Vagina (tissue), 2 donors: Measurements from ENCODE around the gene HOXA5. TPM values are rescaled to one million over a fixed set of nuclear protein-coding genes. Genes with fewer than 3 reads are reported as not detected.

Experiments
- DNase-seq, 2 donors: peaks; one replicate each; pipeline ENCODE4 v3.0.0-alpha.2; 2017; ENCODE audit errors: extremely low spot score in 2 of 2
- H3K27ac ChIP-seq: fragments of 200-600 bp; sonication (generic); one replicate; pipeline ENCODE4 v1.5.1; 2019
- H3K27me3 ChIP-seq: fragments of 200-600 bp; sonication (generic); one replicate; pipeline ENCODE4 v1.5.1; 2019
- H3K36me3 ChIP-seq, 2 donors: fragments of 200-600 bp; sonication (generic); one replicate each; pipeline ENCODE4 v1.5.1; 2017 to 2019
- H3K4me1 ChIP-seq: fragments of 200-600 bp; sonication (generic); one replicate; pipeline ENCODE4 v1.5.1; 2019
- H3K4me3 ChIP-seq, 2 donors: fragments of 200-600 bp; sonication (generic); 1 replicate in 1 of 2; 2 replicates in 1 of 2; pipeline ENCODE4 v1.5.1; 2016 to 2019
- H3K9me3 ChIP-seq: fragments of 200-600 bp; sonication (generic); one replicate; pipeline ENCODE4 v1.5.1; 2019
- CTCF ChIP-seq, 3 experiments: fragments of 450-650 bp in 2 of 3; fragments of 200-600 bp in 1 of 3; sonication (generic) in 1 of 3; IDR thresholded peaks; one replicate each; pipeline ENCODE4 v1.5.1; 2017 to 2019; ENCODE audit warnings: antibody characterized with exemption in 3 of 3, mild to moderate bottlenecking in 2 of 3, moderate library complexity in 2 of 3
- POLR2A ChIP-seq, 2 donors: fragments of 450-650 bp; IDR thresholded peaks; one replicate each; pipeline ENCODE4 v1.6.1; 2017; ENCODE audit warnings: antibody characterized with exemption in 2 of 2, mild to moderate bottlenecking in 2 of 2, moderate library complexity in 2 of 2
- POLR2AphosphoS5 ChIP-seq, 2 donors: sonication (generic); formaldehyde crosslinking; IDR thresholded peaks; one replicate each; pipeline ENCODE4 v1.9.0; 2017; ENCODE audit warnings: antibody characterized with exemption in 2 of 2, mild to moderate bottlenecking in 2 of 2, low read depth in 1 of 2; ENCODE audit not compliant: insufficient read depth in 1 of 2
- intact Hi-C: fragments of 100-400 bp; cut with DNase I; formaldehyde crosslinking; loops from one replicate; pipeline ENCODE4 v1.15.1; 2023
- total RNA-seq: library from RNA; depleted of rRNA; stranded (reverse); fragments of >200 nt; gene quantifications from one replicate; pipeline ENCODE4 v1.2.3, GENCODE V29; 2016

The HOXA5 gene
- total RNA-seq, 1 donor from 2014 or later = 6.1 TPM

- Histone ChIP-seq H3K9me3 (no peaks in the 10 kb centered on the region), H3K27me3 (no peaks in the 10 kb centered on the region), H3K36me3 (peaks cover 0 to 4% of the 10 kb centered on the region in 2 donors), H3K4me3 (no peak overlapping the region), H3K27ac (no peak overlapping the region), H3K4me1 (peaks cover 4% of the 10 kb centered on the region)
- no peak for DNase-seq
- intact Hi-C loops = no loop called here
- no peak for TF ChIP-seq CTCF (IDR thresholded peaks at IDR 0.05)
- no peak for TF ChIP-seq POLR2A (IDR thresholded peaks at IDR 0.05)
- no peak for TF ChIP-seq POLR2AphosphoS5 (IDR thresholded peaks at IDR 0.05; ENCODE audit: insufficient read depth in 1 of 2, low read depth in 1 of 2)
Observed at GRCh38 chr7:27137640-27138315, 5.7 kb downstream of the HOXA5 start.

DNA sequence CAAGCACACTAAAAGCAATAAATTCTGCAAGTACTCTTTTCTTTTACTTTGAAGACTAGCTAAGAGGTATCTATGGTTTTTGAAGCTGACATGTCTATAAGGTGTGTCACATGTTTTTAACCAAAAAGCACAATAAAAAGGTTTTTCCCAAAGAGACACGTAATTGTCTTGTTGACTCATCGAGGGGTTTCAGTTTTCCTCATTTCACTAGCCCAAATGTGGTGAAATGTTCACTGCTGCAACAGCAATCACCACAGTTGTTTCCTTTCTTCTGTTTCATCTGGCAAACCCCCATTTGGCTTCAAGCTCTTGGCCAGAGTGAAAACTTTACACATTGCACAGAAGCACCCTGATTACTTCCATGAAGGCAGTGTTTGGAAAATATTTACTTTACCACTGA is 9.1 kb downstream of the HOXA5 start:
- intact Hi-C loops = no loop called here
- no peak overlapping the region for H3K27ac ChIP-seq
- H3K9me3 ChIP-seq = no peaks in the 10 kb centered on the region
- no peaks in the 10 kb centered on the region for H3K36me3 ChIP-seq
- no peak overlapping the region for H3K4me3 ChIP-seq
- TF ChIP-seq CTCF (IDR thresholded peaks at IDR 0.05) (no peak), POLR2A (IDR thresholded peaks at IDR 0.05) (no peak), POLR2AphosphoS5 (IDR thresholded peaks at IDR 0.05; ENCODE audit: insufficient read depth in 1 of 2, low read depth in 1 of 2) (no peak)
- DNase-seq = no peak
- H3K27me3 ChIP-seq = no peaks in the 10 kb centered on the region
- peaks cover 14% of the 10 kb centered on the region for H3K4me1 ChIP-seq

DNA sequence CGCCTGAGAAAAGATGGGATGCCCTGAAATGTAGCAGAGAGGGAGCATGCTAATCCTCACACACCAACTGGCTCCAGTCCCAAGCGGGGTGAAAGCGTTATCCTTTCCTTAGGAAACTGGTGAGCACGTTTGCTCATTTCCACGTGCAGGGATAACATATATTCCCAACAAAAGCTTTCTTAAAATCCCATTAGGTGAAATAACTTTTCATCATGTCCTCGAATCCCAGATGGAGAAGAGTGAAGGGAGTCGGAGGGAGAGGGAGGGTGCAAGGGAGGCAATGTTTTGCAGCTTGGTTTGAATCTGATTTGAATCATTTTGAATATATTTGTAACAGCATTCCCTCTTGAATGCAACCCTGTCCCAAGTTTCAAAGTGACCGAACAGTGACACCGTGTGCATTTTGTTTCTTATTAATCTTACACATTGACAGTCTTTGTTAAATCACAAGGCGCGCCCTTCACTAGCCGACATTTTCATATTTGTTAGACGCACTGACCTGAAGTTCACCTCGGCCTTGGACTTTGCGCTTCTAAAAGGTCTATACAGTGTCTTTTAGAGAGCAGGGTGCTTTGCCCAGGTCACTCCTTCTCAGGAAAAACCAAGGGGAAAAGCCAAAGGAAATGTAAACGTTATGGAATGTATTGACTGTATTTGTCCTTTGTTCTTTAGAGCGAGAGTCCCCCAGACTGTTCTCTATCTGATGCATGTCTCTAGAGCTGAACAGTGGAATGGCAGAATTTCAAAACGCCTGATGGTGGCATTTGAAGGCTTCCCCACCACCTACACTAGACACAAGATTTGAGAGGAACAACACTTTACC is 9.9 kb downstream of the HOXA5 start:
- Histone ChIP-seq H3K27me3 (no peaks in the 10 kb centered on the region), H3K4me1 (peaks cover 16% of the 10 kb centered on the region), H3K27ac (no peak overlapping the region), H3K9me3 (no peaks in the 10 kb centered on the region), H3K36me3 (no peaks in the 10 kb centered on the region), H3K4me3 (no peak overlapping the region)
- DNase-seq = no peak
- intact Hi-C loops = no loop called here
- TF ChIP-seq CTCF (IDR thresholded peaks at IDR 0.05) = no peak
- no peak for TF ChIP-seq POLR2AphosphoS5 (IDR thresholded peaks at IDR 0.05; ENCODE audit: insufficient read depth in 1 of 2, low read depth in 1 of 2)
- TF ChIP-seq POLR2A (IDR thresholded peaks at IDR 0.05) = no peak

- Histone ChIP-seq H3K36me3 (no peaks in the 10 kb centered on the region), H3K27me3 (no peaks in the 10 kb centered on the region), H3K9me3 (no peaks in the 10 kb centered on the region), H3K4me1 (peaks cover 16% of the 10 kb centered on the region), H3K4me3 (no peak overlapping the region), H3K27ac (no peak overlapping the region)
- TF ChIP-seq CTCF (IDR thresholded peaks at IDR 0.05) (no peak), POLR2AphosphoS5 (IDR thresholded peaks at IDR 0.05; ENCODE audit: insufficient read depth in 1 of 2, low read depth in 1 of 2) (no peak), POLR2A (IDR thresholded peaks at IDR 0.05) (no peak)
- no peak for DNase-seq
- intact Hi-C loops = no loop called here
Observed at GRCh38 chr7:27132978-27133377, 10.5 kb downstream of the HOXA5 start.

- Histone ChIP-seq H3K4me1 (peaks cover 16% of the 10 kb centered on the region), H3K27ac (no peak overlapping the region), H3K36me3 (no peaks in the 10 kb centered on the region), H3K4me3 (no peak overlapping the region), H3K27me3 (no peaks in the 10 kb centered on the region), H3K9me3 (no peaks in the 10 kb centered on the region)
- no peak for DNase-seq
- no peak for TF ChIP-seq POLR2AphosphoS5 (IDR thresholded peaks at IDR 0.05; ENCODE audit: insufficient read depth in 1 of 2, low read depth in 1 of 2)
- no peak for TF ChIP-seq POLR2A (IDR thresholded peaks at IDR 0.05)
- TF ChIP-seq CTCF (IDR thresholded peaks at IDR 0.05) = no peak
- intact Hi-C loops = no loop called here
Observed at GRCh38 chr7:27132214-27132613, 11.3 kb downstream of the HOXA5 start.
